Omental fat pad (tissue), 4 donors: ENCODE results near the gene SP7. TPM values are rescaled to one million over a fixed set of nuclear protein-coding genes. Genes with fewer than 3 reads are reported as not detected.

Experiments used
- ATAC-seq: fragments of 150-250 bp; one replicate; pipeline ENCODE4 v1.9.1; 2016; ENCODE audit warnings: mild to moderate bottlenecking, moderate library complexity; ENCODE audit not compliant: low FRiP score
- DNase-seq: peaks from one replicate; pipeline ENCODE4 v3.0.0-alpha.2; 2019; ENCODE audit warnings: low spot score
- total RNA-seq, 4 donors: library from RNA; depleted of rRNA; stranded (reverse); fragments of >200 nt; gene quantifications; one replicate each; pipeline ENCODE4 v1.1.0, GENCODE V29; 2016
- TF ChIP-seq, protein P1 (sequence below), 3 donors: fragments of 450-650 bp; IDR thresholded peaks; one replicate each; pipeline ENCODE4 v1.5.1; 2016 to 2017; ENCODE audit warnings: antibody characterized with exemption in 3 of 3, mild to moderate bottlenecking in 3 of 3, moderate library complexity in 2 of 3

Gene SP7
- total RNA-seq, 4 donors from 2014 or later: not detected

GRCh38 chr12:53288322-53288721, 47.8 kb downstream of the SP7 start:
- TF ChIP-seq, protein P1, sequence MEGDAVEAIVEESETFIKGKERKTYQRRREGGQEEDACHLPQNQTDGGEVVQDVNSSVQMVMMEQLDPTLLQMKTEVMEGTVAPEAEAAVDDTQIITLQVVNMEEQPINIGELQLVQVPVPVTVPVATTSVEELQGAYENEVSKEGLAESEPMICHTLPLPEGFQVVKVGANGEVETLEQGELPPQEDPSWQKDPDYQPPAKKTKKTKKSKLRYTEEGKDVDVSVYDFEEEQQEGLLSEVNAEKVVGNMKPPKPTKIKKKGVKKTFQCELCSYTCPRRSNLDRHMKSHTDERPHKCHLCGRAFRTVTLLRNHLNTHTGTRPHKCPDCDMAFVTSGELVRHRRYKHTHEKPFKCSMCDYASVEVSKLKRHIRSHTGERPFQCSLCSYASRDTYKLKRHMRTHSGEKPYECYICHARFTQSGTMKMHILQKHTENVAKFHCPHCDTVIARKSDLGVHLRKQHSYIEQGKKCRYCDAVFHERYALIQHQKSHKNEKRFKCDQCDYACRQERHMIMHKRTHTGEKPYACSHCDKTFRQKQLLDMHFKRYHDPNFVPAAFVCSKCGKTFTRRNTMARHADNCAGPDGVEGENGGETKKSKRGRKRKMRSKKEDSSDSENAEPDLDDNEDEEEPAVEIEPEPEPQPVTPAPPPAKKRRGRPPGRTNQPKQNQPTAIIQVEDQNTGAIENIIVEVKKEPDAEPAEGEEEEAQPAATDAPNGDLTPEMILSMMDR (IDR thresholded peaks at IDR 0.05): no peak
- DNase-seq (no peak), ATAC-seq (no peak)

DNA sequence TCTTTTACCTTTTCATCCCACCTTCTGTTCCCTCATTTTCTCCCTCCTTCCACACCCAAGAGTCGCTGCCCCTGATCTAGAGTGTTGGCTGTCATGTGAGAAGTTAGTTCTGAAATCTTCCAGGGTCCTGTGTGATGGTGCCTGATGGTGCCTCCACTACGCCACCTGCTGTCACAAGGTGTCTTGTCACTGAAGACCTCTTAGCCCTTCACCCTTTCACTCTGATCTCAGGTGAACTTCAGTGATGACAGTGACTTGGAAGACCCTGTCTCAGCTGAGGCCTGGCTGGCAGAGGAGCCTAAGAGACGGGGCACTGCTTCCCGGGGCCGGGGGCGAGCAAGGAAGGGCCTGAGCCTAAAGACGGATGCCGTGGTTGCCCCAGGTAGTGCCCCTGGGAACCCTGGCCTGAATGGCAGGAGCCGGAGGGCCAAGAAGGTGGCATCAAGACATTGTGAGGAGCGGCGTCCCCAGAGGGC, 48.4 kb downstream of the SP7 start:
- peak; percentile 62 for ATAC-seq

DNA sequence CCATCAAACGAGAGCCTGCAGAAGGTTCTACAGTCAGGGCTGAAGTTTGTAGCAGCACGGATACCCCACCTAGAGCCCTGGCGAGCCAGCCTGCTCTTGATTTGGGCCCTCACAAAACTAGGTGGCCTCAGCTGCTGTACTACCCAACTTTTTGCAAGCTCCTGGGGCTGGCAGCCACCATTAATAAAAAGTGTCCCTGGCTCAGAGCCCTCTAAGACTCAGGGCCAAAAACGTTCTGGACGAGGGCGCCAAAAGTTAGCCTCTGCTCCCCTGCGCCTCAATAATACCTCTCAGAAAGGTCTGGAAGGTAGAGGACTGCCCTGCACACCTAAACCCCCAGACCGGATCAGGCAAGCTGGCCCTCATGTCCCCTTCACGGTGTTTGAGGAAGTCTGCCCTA, 49.7 kb downstream of the SP7 start:
- TF ChIP-seq, protein P1 (IDR thresholded peaks at IDR 0.05): no peak
- no peak for ATAC-seq
- DNase-seq: no peak

More for the DNA sequence above, 48.4 kb downstream of the SP7 start:
- peak; percentile 41 for DNase-seq
- TF ChIP-seq, protein P1 (IDR thresholded peaks at IDR 0.05): no peak

DNA sequence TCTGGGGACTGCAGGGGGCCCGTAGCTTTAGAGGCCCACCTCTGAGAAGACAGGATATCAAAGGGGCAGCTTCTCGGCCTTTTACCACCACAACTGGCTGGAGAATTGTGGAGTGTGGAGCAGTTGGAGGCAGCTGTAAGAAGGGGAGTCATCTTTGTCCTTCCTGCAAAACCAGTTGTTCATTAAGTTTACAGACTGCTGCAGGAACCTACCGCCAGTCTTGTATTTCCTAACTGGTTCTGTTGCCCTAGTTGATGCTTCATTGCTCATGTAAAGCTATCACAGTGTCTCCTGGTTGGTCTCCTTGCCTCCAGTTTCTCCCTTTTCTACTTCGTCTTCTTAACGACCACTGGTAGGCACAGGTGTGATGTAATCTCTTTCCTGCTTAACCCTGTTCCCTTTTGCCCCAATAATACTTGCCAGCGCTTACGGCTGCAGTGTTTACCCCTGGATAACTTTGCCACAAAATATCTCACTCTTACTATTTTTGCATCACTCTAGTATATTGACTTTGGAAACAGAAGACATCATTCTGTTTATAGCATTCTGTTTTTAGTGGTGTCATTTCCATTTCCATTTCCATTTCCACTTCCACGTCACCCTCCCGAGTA, 56.2 kb downstream of the SP7 start:
- no peak for DNase-seq
- no peak for ATAC-seq
- TF ChIP-seq, protein P1 (IDR thresholded peaks at IDR 0.05): no peak

DNA sequence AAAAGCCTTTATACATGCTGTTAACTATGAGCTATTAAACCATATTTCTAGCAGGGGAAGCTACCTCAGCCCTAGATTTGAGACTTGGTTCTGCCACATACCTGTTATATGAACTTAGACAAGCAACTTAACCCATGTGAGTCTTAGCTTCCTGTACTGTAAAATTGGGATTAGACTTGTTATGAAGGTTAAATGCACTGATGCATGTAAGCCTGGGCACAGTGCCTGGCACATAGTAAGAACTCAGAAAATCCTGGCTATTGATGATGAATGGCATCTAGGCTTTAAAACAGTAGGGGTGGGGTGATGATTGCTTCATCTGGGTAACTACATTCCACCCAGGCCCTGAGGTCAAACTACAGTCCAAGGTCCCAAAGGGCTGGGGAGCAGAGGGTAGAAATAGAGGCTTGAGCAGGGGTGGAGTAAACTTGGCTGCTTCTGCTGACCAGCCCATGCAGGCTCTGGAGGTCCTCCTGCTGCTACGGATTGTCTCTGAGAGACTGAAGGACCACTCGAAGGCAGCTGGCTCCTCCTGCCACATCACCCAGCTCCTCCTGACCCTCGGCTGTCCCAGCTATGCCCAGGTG, 56.8 kb downstream of the SP7 start:
- TF ChIP-seq, protein P1 (IDR thresholded peaks at IDR 0.05): no peak
- ATAC-seq (no peak), DNase-seq (no peak)

GRCh38 chr12:53277981-53278380, 58.2 kb downstream of the SP7 start:
- DNase-seq: no peak
- ATAC-seq: no peak
- TF ChIP-seq, protein P1 (IDR thresholded peaks at IDR 0.05): no peak

Other genes starting within 250 kb of the SP7 start
- 100 to 1,000 TPM; 246 to 902 (median 719) TPM for gene IGFBP6, start 238.7 kb downstream of the SP7 start, total RNA-seq
- gene SOAT2, start 232.9 kb downstream of the SP7 start, total RNA-seq: not detected
- 10 to 100 TPM; 11.2 to 21.8 (median 16.5) TPM for gene ZNF740, start 155.6 kb downstream of the SP7 start, total RNA-seq
- 100 to 1,000 TPM in 1 of 4 donors, 10 to 100 TPM in 3; 71.1 to 118 (median 81.7) TPM for gene CSAD, start 155.4 kb downstream of the SP7 start, total RNA-seq
- 1 to 10 TPM; 1.1 to 2.8 (median 1.9) TPM for gene ITGB7, start 129.1 kb downstream of the SP7 start, total RNA-seq
- 10 to 100 TPM in 3 of 4 donors, 1 to 10 TPM in 1; 4.3 to 23.5 (median 13.2) TPM for gene RARG, start 104.1 kb downstream of the SP7 start, total RNA-seq
- 1 to 10 TPM in 1 of 4 donors, under 1 TPM in 3; 0.63 to 2.0 (median 0.90) TPM for gene ESPL1, start 68.1 kb downstream of the SP7 start, total RNA-seq
- gene PFDN5, start 40.8 kb downstream of the SP7 start, total RNA-seq: 100 to 1,000 TPM; 527 to 674 (median 592) TPM
- 10 to 100 TPM; 33.9 to 42.6 (median 35.7) TPM for gene MYG1, start 36.7 kb downstream of the SP7 start, total RNA-seq
- 10 to 100 TPM; 28.7 to 43.2 (median 38.6) TPM for gene AAAS, start 14.7 kb downstream of the SP7 start, total RNA-seq
- gene SP1, start 43.8 kb upstream of the SP7 start, total RNA-seq: 10 to 100 TPM; 53.1 to 73.8 (median 62.2) TPM
- gene AMHR2, start 87.5 kb upstream of the SP7 start, total RNA-seq: 1 to 10 TPM in 1 of 4 donors, not detected in 3; 1.3 TPM
- 10 to 100 TPM; 42.9 to 72.6 (median 60.4) TPM for gene PRR13, start 105.4 kb upstream of the SP7 start, total RNA-seq
- 100 to 1,000 TPM; 498 to 666 (median 531) TPM for gene PCBP2, start 115.7 kb upstream of the SP7 start, total RNA-seq
- gene MAP3K12, start 163.1 kb upstream of the SP7 start, total RNA-seq: 10 to 100 TPM in 3 of 4 donors, 1 to 10 TPM in 1; 5.5 to 35.9 (median 17.1) TPM
- 10 to 100 TPM; 19.6 to 26.0 (median 22.3) TPM for gene TARBP2, start 164.9 kb upstream of the SP7 start, total RNA-seq
- gene NPFF, start 171.1 kb upstream of the SP7 start, total RNA-seq: not detected